HEK293T (cell line): Measurements from ENCODE around the gene CCDC85A.

Experiments used
- ARNT ChIP-seq: fragments of 450-650 bp; IDR thresholded peaks from 2 replicates; pipeline ENCODE4 v1.6.1; 2017; ENCODE audit warnings: mild to moderate bottlenecking
- BHLHE40 ChIP-seq: fragments of 450-650 bp; IDR thresholded peaks from 2 replicates; pipeline ENCODE4 v1.6.1; 2016; ENCODE audit warnings: mild to moderate bottlenecking, moderate library complexity, borderline replicate concordance
- ELF4 ChIP-seq: fragments of 450-650 bp; IDR thresholded peaks from 2 replicates; pipeline ENCODE4 v1.6.1; 2017; ENCODE audit warnings: antibody characterized with exemption
- FOXK2 ChIP-seq: fragments of 450-650 bp; IDR thresholded peaks from 2 replicates; pipeline ENCODE4 v1.6.1; 2016; ENCODE audit warnings: mild to moderate bottlenecking
- FOXM1 ChIP-seq: fragments of 450-650 bp; IDR thresholded peaks from 2 replicates; pipeline ENCODE4 v1.6.1; 2017; ENCODE audit warnings: mild to moderate bottlenecking, borderline replicate concordance
- HDGF ChIP-seq: fragments of 450-650 bp; IDR thresholded peaks from 2 replicates; pipeline ENCODE4 v1.6.1; 2017; ENCODE audit warnings: antibody characterized with exemption, borderline replicate concordance
- LEF1 ChIP-seq: fragments of 450-650 bp; IDR thresholded peaks from 2 replicates; pipeline ENCODE4 v1.6.1; 2017; ENCODE audit warnings: mild to moderate bottlenecking, borderline replicate concordance
- NFRKB ChIP-seq: fragments of 450-650 bp; IDR thresholded peaks from 2 replicates; pipeline ENCODE4 v1.6.1; 2016; ENCODE audit warnings: mild to moderate bottlenecking, moderate library complexity
- TARDBP ChIP-seq: fragments of 450-650 bp; IDR thresholded peaks from 2 replicates; pipeline ENCODE4 v1.6.1; 2016
- ZNF384 ChIP-seq: fragments of 450-650 bp; IDR thresholded peaks from 2 replicates; pipeline ENCODE4 v1.6.1; 2016

GRCh38 chr2:56285224-56285623, 101.4 kb downstream of the CCDC85A start:
- no peak for TF ChIP-seq FOXK2
- no peak for TF ChIP-seq BHLHE40
- no peak for TF ChIP-seq ZNF384
- TF ChIP-seq LEF1: no peak
- TF ChIP-seq ELF4: no peak
- TF ChIP-seq ARNT: no peak
- TF ChIP-seq HDGF: no peak
- TF ChIP-seq FOXM1: no peak
- TF ChIP-seq NFRKB: no peak
- no peak for TF ChIP-seq TARDBP
